Measurements from ENCODE around the gene GAS2. TPM values are rescaled to one million over a fixed set of nuclear protein-coding genes. Genes with fewer than 3 reads are reported as not detected.

The GAS2 gene
- total and polyA plus RNA-seq, 2 donors from 2014 or later: 4.5 to 6.8 TPM

GRCh38 chr11:22779850-22780249 is 113.4 kb downstream of the GAS2 start:
- H3K4me3 ChIP-seq (ENCODE audit: low read length in 3 of 3): no peak overlapping the region
- H3K9ac ChIP-seq (ENCODE audit: low read length in 3 of 3): no peak overlapping the region
- no peaks in the 10 kb centered on the region for H3K4me1 ChIP-seq (ENCODE audit: control insufficient read depth in 2 of 3, insufficient read depth in 2 of 3, low read depth in 1 of 3, low read length in 3 of 3)
- no peak for DNase-seq
- FAIRE-seq: no peak
- no peaks in the 10 kb centered on the region for H3K27me3 ChIP-seq (ENCODE audit: control insufficient read depth, insufficient read depth, low read length)
- intact Hi-C loops (cut with DNase I): loop anchor here (10.0 kb wide), 1 partner anchor 445 kb away; the partner anchor contains the start of gene SLC17A6
- no peak overlapping the region for H3K27ac ChIP-seq (ENCODE audit: low read depth in 2 of 2, low read length in 2 of 2)
- no peaks in the 10 kb centered on the region for H3K36me3 ChIP-seq (ENCODE audit: control insufficient read depth in 2 of 3, insufficient read depth in 3 of 3, low read length in 3 of 3)
- H3K9me3 ChIP-seq (ENCODE audit: control insufficient read depth in 2 of 3, insufficient read depth in 1 of 3, low read length in 3 of 3): no peaks in the 10 kb centered on the region
- TF ChIP-seq CTCF (IDR thresholded peaks at IDR 0.05; ENCODE audit: borderline replicate concordance, extremely low read depth, insufficient read depth): no peak

- DNase-seq (no peak), FAIRE-seq (no peak)
- no peak overlapping the region for H3K4me3 ChIP-seq (ENCODE audit: low read length in 3 of 3)
- H3K9me3 ChIP-seq (ENCODE audit: control insufficient read depth in 2 of 3, insufficient read depth in 1 of 3, low read length in 3 of 3): no peaks in the 10 kb centered on the region
- intact Hi-C loops (cut with DNase I): loop anchor here (10.0 kb wide), 1 partner anchor 446 kb away; the partner anchor contains the start of gene SLC17A6
- no peaks in the 10 kb centered on the region for H3K36me3 ChIP-seq (ENCODE audit: control insufficient read depth in 2 of 3, insufficient read depth in 3 of 3, low read length in 3 of 3)
- H3K27me3 ChIP-seq (ENCODE audit: control insufficient read depth, insufficient read depth, low read length): no peaks in the 10 kb centered on the region
- H3K9ac ChIP-seq (ENCODE audit: low read length in 3 of 3): no peak overlapping the region
- TF ChIP-seq CTCF (IDR thresholded peaks at IDR 0.05; ENCODE audit: borderline replicate concordance, extremely low read depth, insufficient read depth): no peak
- H3K4me1 ChIP-seq (ENCODE audit: control insufficient read depth in 2 of 3, insufficient read depth in 2 of 3, low read depth in 1 of 3, low read length in 3 of 3): no peaks in the 10 kb centered on the region
- H3K27ac ChIP-seq (ENCODE audit: low read depth in 2 of 2, low read length in 2 of 2): no peak overlapping the region
Observed at GRCh38 chr11:22780952-22781593, 114.7 kb downstream of the GAS2 start.

GRCh38 chr11:22785251-22785650 is 118.8 kb downstream of the GAS2 start:
- Histone ChIP-seq H3K27ac (ENCODE audit: low read depth in 2 of 2, low read length in 2 of 2) (no peak overlapping the region), H3K4me1 (ENCODE audit: control insufficient read depth in 2 of 3, insufficient read depth in 2 of 3, low read depth in 1 of 3, low read length in 3 of 3) (no peaks in the 10 kb centered on the region), H3K36me3 (ENCODE audit: control insufficient read depth in 2 of 3, insufficient read depth in 3 of 3, low read length in 3 of 3) (no peaks in the 10 kb centered on the region), H3K9ac (ENCODE audit: low read length in 3 of 3) (no peak overlapping the region), H3K27me3 (ENCODE audit: control insufficient read depth, insufficient read depth, low read length) (no peaks in the 10 kb centered on the region), H3K4me3 (ENCODE audit: low read length in 3 of 3) (no peak overlapping the region), H3K9me3 (ENCODE audit: control insufficient read depth in 2 of 3, insufficient read depth in 1 of 3, low read length in 3 of 3) (no peaks in the 10 kb centered on the region)
- intact Hi-C loops (cut with DNase I): loop anchor here (10.0 kb wide), 1 partner anchor 450 kb away; the partner anchor contains the start of gene SLC17A6
- FAIRE-seq (no peak), DNase-seq (peak in 1 of 5 donors; percentile 20)
- TF ChIP-seq CTCF (IDR thresholded peaks at IDR 0.05; ENCODE audit: borderline replicate concordance, extremely low read depth, insufficient read depth): no peak
